ENCODE measurements around the gene ANOS1.

Gene ANOS1

GRCh38 chrX:8711401-8711800 is 20.5 kb downstream of the ANOS1 start:
- DNase-seq = no peak

- no peak for DNase-seq
These were observed 27.8 kb downstream of the ANOS1 start for GRCh38 chrX:8704184-8704583.

GRCh38 chrX:8692871-8693270 is 39.1 kb downstream of the ANOS1 start:
- no peak for DNase-seq

- no peak for DNase-seq
These were observed 42.5 kb downstream of the ANOS1 start for GRCh38 chrX:8689473-8689872.

GRCh38 chrX:8688776-8689175 is 43.2 kb downstream of the ANOS1 start:
- DNase-seq = no peak

GRCh38 chrX:8684201-8684965 is 47.6 kb downstream of the ANOS1 start:
- DNase-seq = no peak

GRCh38 chrX:8683687-8684086 is 48.2 kb downstream of the ANOS1 start:
- DNase-seq = no peak

- no peak for DNase-seq
These were observed 52.4 kb downstream of the ANOS1 start for GRCh38 chrX:8679550-8679949.

GRCh38 chrX:8675006-8675630 is 56.8 kb downstream of the ANOS1 start:
- DNase-seq = no peak

- DNase-seq = no peak
These were observed 58.7 kb downstream of the ANOS1 start for GRCh38 chrX:8673201-8673600.

GRCh38 chrX:8672176-8672575 is 59.8 kb downstream of the ANOS1 start:
- no peak for DNase-seq

- DNase-seq = peak; percentile 69
These were observed 63.1 kb downstream of the ANOS1 start for GRCh38 chrX:8668813-8669212.

- DNase-seq = peak; percentile 48
These were observed 68.6 kb downstream of the ANOS1 start for GRCh38 chrX:8663325-8663724.

- no peak for DNase-seq
These were observed 74.1 kb downstream of the ANOS1 start for GRCh38 chrX:8657883-8658282.

- no peak for DNase-seq
These were observed 78.0 kb downstream of the ANOS1 start for GRCh38 chrX:8653956-8654355.

GRCh38 chrX:8649969-8650368 is 82.0 kb downstream of the ANOS1 start:
- no peak for DNase-seq

GRCh38 chrX:8647176-8647575 is 84.8 kb downstream of the ANOS1 start:
- no peak for DNase-seq

- DNase-seq = no peak
These were observed 91.9 kb downstream of the ANOS1 start for GRCh38 chrX:8639949-8640475.

- DNase-seq = no peak
These were observed 95.4 kb downstream of the ANOS1 start for GRCh38 chrX:8636497-8636896.

- DNase-seq = no peak
These were observed 96.1 kb downstream of the ANOS1 start for GRCh38 chrX:8635812-8636211.

- DNase-seq = no peak
These were observed 99.0 kb downstream of the ANOS1 start for GRCh38 chrX:8632924-8633323.

- DNase-seq = no peak
These were observed 102.1 kb downstream of the ANOS1 start for GRCh38 chrX:8629871-8630270.

- peak; percentile 48 for DNase-seq
These were observed 104.1 kb downstream of the ANOS1 start for GRCh38 chrX:8627796-8628195.

GRCh38 chrX:8607326-8607725 is 124.6 kb downstream of the ANOS1 start:
- DNase-seq = no peak

GRCh38 chrX:8604131-8604530 is 127.8 kb downstream of the ANOS1 start:
- no peak for DNase-seq
